WERI-Rb-1 (cell line): ENCODE data around the gene PPP2R2B.

Source experiments
- DNase-seq: peaks from one replicate; pipeline ENCODE4 v3.0.0-alpha.2; 2020
- H3K27ac ChIP-seq: fragments of 250-450 bp; sonication (Bioruptor Pico); 2 replicates; pipeline ENCODE4 v1.5.1; 2020; ENCODE audit warnings: mild to moderate bottlenecking, moderate library complexity
- H3K27me3 ChIP-seq: fragments of 250-450 bp; sonication (Bioruptor Pico); 2 replicates; pipeline ENCODE4 v1.5.1; 2021; ENCODE audit warnings: mild to moderate bottlenecking, low read depth, moderate library complexity; ENCODE audit not compliant: insufficient read depth, severe bottlenecking
- H3K36me3 ChIP-seq: fragments of 250-450 bp; sonication (Bioruptor Pico); 2 replicates; pipeline ENCODE4 v1.5.1; 2020; ENCODE audit warnings: mild to moderate bottlenecking, moderate library complexity
- H3K4me3 ChIP-seq: 2 replicates; pipeline ENCODE4 v1.5.1; 2011; ENCODE audit warnings: low read depth, mild to moderate bottlenecking, control low read depth, low read length
- H3K9me3 ChIP-seq: fragments of 250-450 bp; sonication (Bioruptor Pico); 2 replicates; pipeline ENCODE4 v1.5.1; 2021; ENCODE audit warnings: mild to moderate bottlenecking, moderate library complexity; ENCODE audit not compliant: severe bottlenecking
- CTCF ChIP-seq: IDR thresholded peaks from 2 replicates; pipeline ENCODE4 v1.5.1; 2011; ENCODE audit warnings: low read depth, mild to moderate bottlenecking, control low read depth, inconsistent platforms, low read length

PPP2R2B gene

GRCh38 chr5:146748533-146748932 lies 130.0 kb downstream of the PPP2R2B start:
- no peaks in the 10 kb centered on the region for H3K36me3 ChIP-seq
- H3K9me3 ChIP-seq, result no peaks in the 10 kb centered on the region
- H3K27me3 ChIP-seq, result no peaks in the 10 kb centered on the region
- DNase-seq, result no peak
- no peak for TF ChIP-seq CTCF
- H3K27ac ChIP-seq, result no peak overlapping the region
- H3K4me3 ChIP-seq, result no peak overlapping the region

- Histone ChIP-seq H3K27ac (no peak overlapping the region), H3K4me3 (no peak overlapping the region), H3K27me3 (no peaks in the 10 kb centered on the region), H3K9me3 (no peaks in the 10 kb centered on the region), H3K36me3 (no peaks in the 10 kb centered on the region)
- DNase-seq, result no peak
- TF ChIP-seq CTCF, result no peak
These were observed 132.5 kb downstream of the PPP2R2B start for GRCh38 chr5:146745931-146746577.

DNA sequence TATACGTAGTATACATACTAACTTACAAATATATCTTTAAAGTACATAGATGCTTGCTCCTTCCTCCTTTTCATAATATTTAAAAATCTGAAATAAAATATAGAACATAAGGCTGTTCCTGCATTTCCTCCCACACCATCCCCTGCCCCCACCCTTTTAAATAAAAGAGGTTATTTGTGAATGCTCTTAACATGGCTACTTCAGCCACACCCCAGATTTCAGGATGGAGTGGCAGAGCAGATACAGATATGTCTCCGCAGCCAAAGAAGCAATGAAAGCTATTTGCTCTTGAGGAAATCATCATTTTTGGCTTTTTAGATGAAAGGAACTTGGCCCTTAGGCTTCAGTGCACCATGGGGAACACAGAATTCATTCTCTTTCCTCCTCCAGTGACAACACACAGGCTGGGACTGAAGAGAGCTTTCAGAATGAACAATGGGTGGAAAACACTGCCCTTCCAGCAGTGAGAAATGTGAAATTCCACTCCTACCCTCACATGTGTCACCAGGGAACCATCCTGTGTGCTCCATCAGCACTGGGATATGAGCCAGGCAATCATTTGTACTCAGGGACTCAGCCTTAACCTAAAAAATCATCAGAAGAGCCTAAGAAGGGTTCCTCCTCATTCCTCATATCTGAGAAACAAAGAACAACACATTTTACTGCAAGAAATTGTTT lies 134.3 kb downstream of the PPP2R2B start:
- H3K36me3 ChIP-seq, result no peaks in the 10 kb centered on the region
- no peaks in the 10 kb centered on the region for H3K9me3 ChIP-seq
- H3K4me3 ChIP-seq, result no peak overlapping the region
- no peaks in the 10 kb centered on the region for H3K27me3 ChIP-seq
- DNase-seq, result no peak
- H3K27ac ChIP-seq, result no peak overlapping the region
- no peak for TF ChIP-seq CTCF

GRCh38 chr5:146734936-146735577 lies 143.5 kb downstream of the PPP2R2B start:
- DNase-seq, result no peak

DNA sequence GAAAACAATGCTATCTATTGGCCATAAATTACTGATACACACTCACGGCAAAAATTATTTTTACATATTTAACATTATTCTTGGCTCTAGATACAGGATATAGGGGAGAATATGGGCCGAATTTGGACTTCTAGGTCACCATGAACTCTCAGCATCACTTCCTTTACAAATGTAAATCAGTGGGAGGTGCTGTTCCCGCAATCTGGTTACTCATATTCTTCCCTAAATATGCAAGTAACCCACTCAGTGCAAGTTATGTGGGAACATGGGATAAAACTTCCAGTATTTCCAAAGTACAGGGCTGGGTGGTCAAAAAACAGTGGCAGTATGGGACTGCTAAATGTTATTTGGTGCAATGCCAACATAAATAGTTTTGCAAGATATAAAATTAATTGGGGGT lies 145.6 kb downstream of the PPP2R2B start:
- Histone ChIP-seq H3K36me3 (no peaks in the 10 kb centered on the region), H3K27ac (no peak overlapping the region), H3K27me3 (no peaks in the 10 kb centered on the region), H3K4me3 (no peak overlapping the region), H3K9me3 (peaks cover 3% of the 10 kb centered on the region)
- no peak for TF ChIP-seq CTCF
- DNase-seq, result no peak

More at GRCh38 chr5:146734936-146735577, 143.5 kb downstream of the PPP2R2B start:
- Histone ChIP-seq H3K27ac (no peak overlapping the region), H3K36me3 (no peaks in the 10 kb centered on the region), H3K4me3 (no peak overlapping the region), H3K27me3 (no peaks in the 10 kb centered on the region), H3K9me3 (peaks cover 3% of the 10 kb centered on the region)
- TF ChIP-seq CTCF, result no peak
